ENCODE data around the gene PEX6. TPM values are rescaled to one million over a fixed set of nuclear protein-coding genes. Genes with fewer than 3 reads are reported as not detected.

Gene PEX6
- total and polyA plus RNA-seq, 7 donors, result 12.0 to 37.8 (median 24.1) TPM

DNA sequence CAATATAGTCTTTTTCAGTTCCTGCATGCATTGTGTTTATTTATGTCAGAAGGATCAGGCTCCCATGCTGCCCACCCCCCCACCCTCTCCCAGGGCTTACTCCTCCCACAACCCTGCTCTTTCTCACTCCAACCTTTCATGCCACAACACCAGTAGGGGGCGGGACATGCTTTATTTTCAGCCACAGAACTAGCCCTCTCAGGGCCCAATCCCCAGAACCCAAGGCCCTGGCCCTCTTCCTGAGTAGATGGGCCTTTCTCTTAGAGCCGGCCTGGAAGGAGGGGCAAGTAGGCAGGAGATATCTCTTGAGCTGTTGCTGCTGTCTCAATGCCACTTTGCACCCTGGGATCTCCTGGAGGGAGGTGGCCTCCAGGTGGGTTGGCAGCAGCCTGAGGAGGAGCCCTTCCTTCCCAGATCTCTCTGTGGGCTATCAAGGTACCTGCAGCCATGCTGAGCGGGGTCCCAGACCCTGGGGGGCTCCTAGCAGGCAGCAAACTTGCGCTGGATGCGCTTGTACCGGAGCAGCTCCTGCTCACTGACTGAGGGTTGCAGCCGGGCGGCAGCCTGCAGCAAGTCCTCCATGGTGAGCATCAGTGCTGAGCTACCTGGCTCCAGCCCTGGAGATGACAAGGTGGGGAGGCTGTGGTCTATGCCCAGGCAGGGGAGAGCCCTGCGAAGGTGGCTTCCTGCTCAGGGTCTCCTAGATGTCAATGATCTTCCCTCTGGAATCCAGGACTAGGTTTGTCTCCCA is 15.0 kb downstream of the PEX6 start:
- H3K4me3 ChIP-seq, result no peak overlapping the region
- no peak overlapping the region for H3K27ac ChIP-seq
- 84 to 91% (median 84%) methylated on average over 9 of the region's 9 CpGs for WGBS, 3 donors
- H3K36me3 ChIP-seq (ENCODE audit: insufficient read depth in 1 of 2, low read depth in 1 of 2), result peaks cover 2 to 67% of the 10 kb centered on the region in 2 donors
- no peaks in the 10 kb centered on the region for H3K27me3 ChIP-seq (ENCODE audit: insufficient read depth in 3 of 3, low read length in 2 of 3)
- TF ChIP-seq, protein P1, sequence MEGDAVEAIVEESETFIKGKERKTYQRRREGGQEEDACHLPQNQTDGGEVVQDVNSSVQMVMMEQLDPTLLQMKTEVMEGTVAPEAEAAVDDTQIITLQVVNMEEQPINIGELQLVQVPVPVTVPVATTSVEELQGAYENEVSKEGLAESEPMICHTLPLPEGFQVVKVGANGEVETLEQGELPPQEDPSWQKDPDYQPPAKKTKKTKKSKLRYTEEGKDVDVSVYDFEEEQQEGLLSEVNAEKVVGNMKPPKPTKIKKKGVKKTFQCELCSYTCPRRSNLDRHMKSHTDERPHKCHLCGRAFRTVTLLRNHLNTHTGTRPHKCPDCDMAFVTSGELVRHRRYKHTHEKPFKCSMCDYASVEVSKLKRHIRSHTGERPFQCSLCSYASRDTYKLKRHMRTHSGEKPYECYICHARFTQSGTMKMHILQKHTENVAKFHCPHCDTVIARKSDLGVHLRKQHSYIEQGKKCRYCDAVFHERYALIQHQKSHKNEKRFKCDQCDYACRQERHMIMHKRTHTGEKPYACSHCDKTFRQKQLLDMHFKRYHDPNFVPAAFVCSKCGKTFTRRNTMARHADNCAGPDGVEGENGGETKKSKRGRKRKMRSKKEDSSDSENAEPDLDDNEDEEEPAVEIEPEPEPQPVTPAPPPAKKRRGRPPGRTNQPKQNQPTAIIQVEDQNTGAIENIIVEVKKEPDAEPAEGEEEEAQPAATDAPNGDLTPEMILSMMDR (IDR thresholded peaks at IDR 0.05), result no peak
- H3K4me1 ChIP-seq, result peaks cover 16% of the 10 kb centered on the region
- H3K9me3 ChIP-seq, result no peaks in the 10 kb centered on the region
- intact Hi-C loops (cut with DNase I), result no loop called here
- DNase-seq (no peak), ATAC-seq (no peak)

DNA sequence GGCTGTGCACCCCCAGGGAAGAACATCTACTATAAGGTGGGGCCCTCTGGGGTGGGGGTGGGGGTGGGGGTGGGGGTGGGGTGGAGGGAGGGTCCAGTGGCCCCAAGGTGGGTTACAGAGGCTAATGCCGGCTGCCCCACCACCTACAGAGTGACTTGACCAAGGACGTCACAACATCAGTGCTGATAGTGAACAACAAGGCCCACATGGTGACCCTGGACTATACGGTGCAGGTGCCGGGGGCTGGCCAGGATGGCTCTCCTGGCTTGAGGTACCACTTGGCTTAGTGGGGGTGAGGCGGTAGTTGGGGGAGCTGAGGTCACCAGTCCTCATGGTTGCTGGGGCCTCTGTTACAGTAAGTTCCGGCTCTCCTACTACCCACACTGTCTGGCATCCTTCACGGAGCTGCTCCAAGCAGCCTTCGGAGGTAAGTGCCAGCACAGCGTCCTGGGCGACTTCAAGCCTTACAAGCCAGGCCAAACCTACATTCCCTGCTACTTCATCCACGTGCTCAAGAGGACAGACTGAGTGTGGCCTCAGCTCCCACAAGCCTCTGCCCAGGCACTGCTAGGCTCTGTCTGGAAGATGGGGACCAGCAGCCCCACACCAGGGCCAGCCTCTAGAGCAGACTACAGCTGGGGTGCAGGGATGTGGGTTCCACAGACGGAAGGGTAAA is 15.7 kb downstream of the PEX6 start:
- H3K27ac ChIP-seq, result no peak overlapping the region
- H3K36me3 ChIP-seq (ENCODE audit: insufficient read depth in 1 of 2, low read depth in 1 of 2), result peaks cover 2 to 61% of the 10 kb centered on the region in 2 donors
- DNase-seq, result no peak

DNA sequence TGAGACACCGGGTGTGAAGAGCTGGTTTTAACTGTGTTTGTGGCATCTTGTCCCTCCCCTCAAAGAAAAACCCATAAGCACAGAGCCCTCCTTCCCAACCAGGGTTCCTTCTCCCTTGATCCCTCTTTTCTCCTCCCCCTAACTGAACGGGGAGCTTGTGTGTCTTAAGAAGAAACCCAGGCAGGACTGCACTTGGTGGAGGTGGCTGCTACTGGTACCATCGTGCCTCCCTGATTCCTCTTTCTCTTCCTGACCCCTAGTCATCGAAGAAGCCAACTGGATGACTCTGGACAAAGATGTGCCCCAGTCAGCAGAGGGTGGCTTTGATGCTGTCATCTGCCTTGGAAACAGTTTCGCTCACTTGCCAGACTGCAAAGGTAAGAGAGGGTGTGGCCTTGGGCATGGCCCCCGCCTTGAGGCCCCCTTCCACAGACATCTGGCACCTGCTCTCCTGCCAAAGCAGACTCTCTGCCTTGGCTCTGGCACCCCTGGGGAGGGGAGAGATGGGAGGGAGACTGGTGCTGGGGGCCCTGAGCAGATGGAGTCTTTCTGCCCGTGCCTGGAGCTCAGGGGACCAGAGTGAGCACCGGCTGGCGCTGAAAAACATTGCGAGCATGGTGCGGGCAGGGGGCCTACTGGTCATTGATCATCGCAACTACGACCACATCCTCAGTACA is 16.3 kb downstream of the PEX6 start:
- peaks cover 16% of the 10 kb centered on the region for H3K4me1 ChIP-seq
- H3K27me3 ChIP-seq (ENCODE audit: insufficient read depth in 3 of 3, low read length in 2 of 3), result no peaks in the 10 kb centered on the region
- 89 to 90% (median 89%) methylated on average over 13 of the region's 13 CpGs for WGBS, 3 donors
- ATAC-seq (no peak), DNase-seq (no peak)
- peaks cover 2 to 54% of the 10 kb centered on the region in 2 donors for H3K36me3 ChIP-seq (ENCODE audit: insufficient read depth in 1 of 2, low read depth in 1 of 2)
- intact Hi-C loops (cut with DNase I), result no loop called here
- H3K9me3 ChIP-seq, result no peaks in the 10 kb centered on the region
- TF ChIP-seq, protein P1 (IDR thresholded peaks at IDR 0.05), result no peak
- no peak overlapping the region for H3K27ac ChIP-seq
- H3K4me3 ChIP-seq, result no peak overlapping the region

More for the DNA sequence above, 15.7 kb downstream of the PEX6 start:
- 82 to 84% (median 83%) methylated on average over 12 of the region's 12 CpGs for WGBS, 3 donors
- no peak for ATAC-seq
- H3K9me3 ChIP-seq, result no peaks in the 10 kb centered on the region
- H3K27me3 ChIP-seq (ENCODE audit: insufficient read depth in 3 of 3, low read length in 2 of 3), result no peaks in the 10 kb centered on the region
- intact Hi-C loops (cut with DNase I), result no loop called here
- H3K4me3 ChIP-seq, result no peak overlapping the region
- TF ChIP-seq, protein P1 (IDR thresholded peaks at IDR 0.05), result no peak
- peaks cover 16% of the 10 kb centered on the region for H3K4me1 ChIP-seq

DNA sequence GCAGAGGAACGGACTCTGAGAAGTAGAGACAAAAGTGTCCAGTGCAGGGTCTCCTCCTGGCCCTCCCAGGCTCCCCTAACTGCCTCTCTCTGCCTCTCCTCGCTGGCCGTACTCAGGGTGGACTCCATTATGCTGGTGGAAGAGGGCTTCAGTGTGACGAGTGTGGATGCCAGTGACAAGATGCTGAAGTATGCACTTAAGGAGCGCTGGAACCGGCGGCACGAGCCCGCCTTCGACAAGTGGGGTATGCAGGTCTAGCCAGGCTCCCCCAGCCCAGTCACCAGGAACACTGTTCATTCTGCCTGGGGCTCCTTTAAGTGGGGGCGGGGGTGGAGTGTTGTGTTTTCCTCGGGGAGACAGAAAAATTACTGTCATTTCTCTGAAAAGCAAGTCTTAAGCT is 16.9 kb downstream of the PEX6 start:
- no peak for DNase-seq
- TF ChIP-seq, protein P1 (IDR thresholded peaks at IDR 0.05), result no peak
- no peak overlapping the region for H3K27ac ChIP-seq
- no peaks in the 10 kb centered on the region for H3K27me3 ChIP-seq (ENCODE audit: insufficient read depth in 3 of 3, low read length in 2 of 3)
- H3K4me1 ChIP-seq, result peaks cover 16% of the 10 kb centered on the region
- 90 to 93% (median 91%) methylated on average over 12 of the region's 12 CpGs for WGBS, 3 donors
- ATAC-seq, result no peak
- intact Hi-C loops (cut with DNase I), result no loop called here
- H3K4me3 ChIP-seq, result no peak overlapping the region
- no peaks in the 10 kb centered on the region for H3K9me3 ChIP-seq
- peaks cover 2 to 49% of the 10 kb centered on the region in 2 donors for H3K36me3 ChIP-seq (ENCODE audit: insufficient read depth in 1 of 2, low read depth in 1 of 2)

Measured in psoas muscle (tissue), 8 donors.